Daoy (cell line): ENCODE results near the gene TNFRSF6B. TPM values are rescaled to one million over a fixed set of nuclear protein-coding genes. Genes with fewer than 3 reads are reported as not detected.

Experiments used
- total RNA-seq: library from RNA; depleted of rRNA; stranded (reverse); fragments of >200 nt; shearing (Covaris generic); gene quantifications from 2 replicates; pipeline ENCODE4 v1.2.3, GENCODE V29; 2014; rRNA removed

TNFRSF6B gene
- total RNA-seq, 1 experiment from 2014 or later: 12.6 TPM

Other genes starting within 250 kb of the TNFRSF6B start
- 0.17 TPM in 1 of 2 replicates, not detected in the other for gene KCNQ2, start 224.0 kb upstream of the TNFRSF6B start, total RNA-seq
- 3.9 and 6.4 TPM in 2 replicates for gene EEF1A2, start 197.6 kb upstream of the TNFRSF6B start, total RNA-seq
- 30.6 and 39.0 TPM in 2 replicates for gene PPDPF, start 175.9 kb upstream of the TNFRSF6B start, total RNA-seq
- not detected in 2 replicates for gene PTK6, start 159.3 kb upstream of the TNFRSF6B start, total RNA-seq
- not detected in 2 replicates for gene SRMS, start 148.9 kb upstream of the TNFRSF6B start, total RNA-seq
- not detected in 2 replicates for gene FNDC11, start 142.5 kb upstream of the TNFRSF6B start, total RNA-seq
- gene HELZ2, start 122.4 kb upstream of the TNFRSF6B start, total RNA-seq: 19.2 and 19.3 TPM in 2 replicates
- gene GMEB2, start 69.6 kb upstream of the TNFRSF6B start, total RNA-seq: 6.2 and 7.6 TPM in 2 replicates
- 18.5 and 23.3 TPM in 2 replicates for gene STMN3, start 43.2 kb upstream of the TNFRSF6B start, total RNA-seq
- 11.4 and 26.0 TPM in 2 replicates for gene RTEL1, start 38.3 kb upstream of the TNFRSF6B start, total RNA-seq
- gene ARFRP1, start 11.3 kb downstream of the TNFRSF6B start, total RNA-seq: 25.1 and 28.2 TPM in 2 replicates
- gene ZGPAT, start 11.4 kb downstream of the TNFRSF6B start, total RNA-seq: 18.7 and 29.2 TPM in 2 replicates
- 2.4 and 3.6 TPM in 2 replicates for gene LIME1, start 40.0 kb downstream of the TNFRSF6B start, total RNA-seq
- gene SLC2A4RG, start 43.1 kb downstream of the TNFRSF6B start, total RNA-seq: 6.6 and 14.6 TPM in 2 replicates
- gene ZBTB46, start 134.6 kb downstream of the TNFRSF6B start, total RNA-seq: 3.4 and 3.5 TPM in 2 replicates
- not detected in 2 replicates for gene ABHD16B, start 164.8 kb downstream of the TNFRSF6B start, total RNA-seq
- 80.3 and 92.0 TPM in 2 replicates for gene TPD52L2, start 168.6 kb downstream of the TNFRSF6B start, total RNA-seq
- gene DNAJC5, start 198.5 kb downstream of the TNFRSF6B start, total RNA-seq: 34.4 and 40.1 TPM in 2 replicates